Measurements from ENCODE around the gene MPRIP.

The MPRIP gene

DNA sequence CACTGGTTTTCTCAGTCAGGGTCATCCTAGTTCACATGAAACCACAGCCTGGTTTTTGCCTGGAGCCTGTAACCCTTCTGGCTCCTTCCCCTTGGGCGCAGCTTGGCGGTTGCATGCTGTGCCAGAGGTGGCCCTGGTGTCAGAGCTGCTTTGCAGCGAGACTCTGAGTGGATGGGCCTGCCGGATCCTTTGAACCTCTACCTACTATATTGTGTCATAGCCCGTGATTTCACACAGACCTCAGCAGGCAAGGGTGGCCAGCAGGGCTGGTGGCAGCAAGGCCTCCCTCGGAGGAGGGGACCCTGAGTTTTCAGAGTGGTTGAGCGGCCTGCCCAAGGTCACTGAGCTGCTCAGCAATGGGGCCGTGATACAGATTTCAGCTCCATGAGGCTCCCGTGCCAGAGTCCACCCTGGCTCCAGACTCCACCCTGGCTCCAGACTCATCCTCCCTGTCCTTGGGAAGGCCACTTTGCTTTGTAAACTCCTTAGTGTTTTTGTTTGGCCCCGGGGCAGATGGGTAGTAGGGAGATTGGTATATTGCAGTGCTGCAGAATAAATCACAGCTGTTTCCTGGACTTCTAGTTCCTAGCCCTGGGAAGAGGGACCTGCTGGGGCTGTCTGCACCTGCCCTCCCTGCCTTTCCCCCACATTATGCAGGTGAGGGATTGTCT, 9.7 kb downstream of the MPRIP start:
- DNase-seq = no peak

DNA sequence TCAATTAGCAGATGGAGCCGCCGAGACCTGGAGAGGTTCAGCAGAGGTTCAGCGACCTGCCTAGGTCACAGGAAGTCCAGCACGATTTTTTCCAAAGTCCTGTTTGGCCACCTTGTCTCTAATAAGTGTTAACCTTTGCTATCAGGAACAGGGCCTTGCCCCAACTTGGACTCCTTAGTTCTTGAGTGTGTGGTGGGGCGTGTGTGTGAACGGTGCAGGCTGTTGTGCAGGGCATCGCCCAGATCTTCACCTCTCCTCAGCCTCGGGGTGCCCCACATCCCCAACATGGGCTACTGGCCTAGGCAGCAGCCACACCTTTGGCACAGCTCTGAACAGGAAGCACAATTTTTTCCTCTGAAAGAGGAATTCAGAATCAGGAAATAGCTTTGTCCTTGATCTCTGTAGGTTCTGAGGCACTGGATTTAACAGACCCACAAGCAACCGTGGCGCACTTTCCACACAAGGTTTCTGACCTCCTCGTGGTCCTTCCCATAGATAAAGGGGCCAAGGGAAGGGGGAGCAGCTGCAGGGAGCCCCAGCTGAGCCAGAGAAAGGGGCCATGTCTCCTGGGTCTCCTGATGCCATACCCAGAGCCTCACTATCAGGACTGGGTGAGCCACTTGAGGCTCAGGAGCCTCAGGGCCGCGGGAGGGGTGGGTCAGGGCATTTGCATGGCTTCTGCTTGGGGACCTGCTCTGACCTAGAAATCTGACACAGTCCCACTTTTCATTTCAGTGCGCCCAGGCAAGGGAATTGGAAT, 10.4 kb downstream of the MPRIP start:
- no peak for DNase-seq

DNA sequence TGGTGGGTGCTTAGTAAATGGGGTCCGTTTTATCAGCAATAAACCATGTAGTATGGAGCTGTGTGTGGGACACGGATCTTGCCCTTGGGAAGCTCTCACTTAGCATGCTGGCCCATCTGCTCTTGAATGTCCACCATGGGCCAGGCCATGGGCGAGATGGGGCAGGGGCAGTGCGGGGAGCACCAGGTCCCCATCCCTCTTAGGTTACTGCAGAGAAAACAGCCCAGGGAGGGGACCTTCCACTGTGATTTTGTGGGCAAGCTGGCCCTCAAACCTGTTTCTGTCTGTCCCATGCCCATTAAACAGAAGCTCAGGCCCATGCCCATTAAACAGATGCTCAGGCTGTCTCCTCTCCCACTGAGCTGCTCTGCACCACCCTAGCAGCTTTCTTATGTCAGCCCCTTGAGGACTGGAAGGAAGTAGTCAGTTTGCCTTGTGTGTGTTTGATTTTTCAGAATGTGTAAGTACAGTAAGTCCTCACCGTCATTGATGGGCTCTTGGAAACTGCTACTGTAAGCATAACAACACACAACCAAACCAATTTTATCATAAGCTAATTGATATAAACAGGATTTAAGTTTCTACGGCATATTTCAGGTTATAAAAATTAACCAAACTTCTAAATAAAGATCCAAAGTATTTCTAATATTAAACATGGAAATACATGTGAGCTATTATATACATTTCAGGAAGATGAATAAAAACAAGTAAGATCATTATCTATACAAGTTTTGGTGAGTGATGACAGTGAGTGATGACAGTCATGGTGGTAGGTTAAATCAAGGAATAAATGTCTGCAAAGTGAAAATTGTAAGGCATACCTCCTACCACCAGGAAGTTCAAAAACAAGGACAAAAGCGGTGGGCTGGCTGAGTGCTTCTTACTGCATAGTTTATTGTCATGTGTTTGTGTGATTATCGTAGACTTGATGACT, 11.5 kb downstream of the MPRIP start:
- DNase-seq = no peak

DNA sequence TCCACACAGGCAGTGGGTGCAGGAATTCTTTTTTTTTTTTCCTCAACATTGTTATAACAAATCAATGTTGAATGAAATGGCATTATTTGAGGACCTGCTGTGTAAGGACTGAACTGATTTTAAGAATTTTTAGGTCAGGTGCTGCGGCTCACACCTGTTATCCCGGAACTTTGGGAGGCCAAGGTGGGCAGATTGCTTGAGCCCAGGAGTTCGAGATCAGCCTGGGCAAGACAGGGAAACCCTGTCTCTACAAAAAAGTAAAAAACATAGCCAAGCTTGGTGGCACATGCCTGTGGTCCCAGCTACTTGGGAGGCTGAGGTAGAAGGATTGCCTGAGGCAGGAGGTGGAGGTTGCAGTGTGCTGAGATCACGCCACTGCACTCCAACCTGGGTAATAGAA, 12.4 kb downstream of the MPRIP start:
- DNase-seq = no peak

DNA sequence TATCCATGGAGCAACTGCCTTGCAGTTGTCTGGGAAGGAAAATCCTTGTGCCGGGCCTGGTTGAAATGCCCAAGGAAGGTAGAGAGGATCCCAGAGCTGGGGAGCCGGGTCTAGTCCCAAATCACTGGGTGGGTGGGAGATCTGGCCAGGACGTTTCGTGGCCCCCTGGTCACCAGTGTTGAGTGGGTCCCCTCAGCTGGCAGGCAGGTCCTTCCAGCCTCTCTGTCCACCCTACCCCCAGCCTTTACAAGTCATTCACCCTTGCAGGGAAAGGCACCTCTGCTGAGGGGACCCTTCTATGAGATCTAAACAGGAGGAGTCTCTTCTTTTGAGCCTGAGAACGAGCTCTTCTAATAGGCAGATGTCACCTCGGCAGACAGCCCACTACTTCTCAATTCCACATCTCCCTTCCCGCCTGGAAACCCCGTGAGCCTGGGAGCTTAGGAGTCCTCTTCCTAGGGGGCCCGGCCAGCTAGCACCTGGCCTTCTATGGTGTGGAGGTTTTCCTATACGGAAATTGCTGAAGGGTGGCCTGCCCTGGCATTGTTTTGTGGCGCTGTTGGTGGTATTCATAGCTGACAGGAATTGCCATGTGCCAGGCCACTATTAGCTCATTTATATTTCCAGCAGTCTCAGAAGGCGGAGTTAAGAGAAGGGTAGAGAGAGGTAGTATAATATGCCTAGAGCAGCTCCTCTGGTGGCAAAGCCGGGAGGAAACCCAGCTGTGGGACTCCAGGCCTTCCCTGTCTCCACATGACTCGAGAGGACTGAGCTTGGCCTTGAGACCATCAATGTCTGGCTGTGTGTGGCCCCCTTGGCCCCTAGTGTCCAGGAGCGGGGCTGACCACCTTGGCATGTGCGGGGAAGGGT, 13.3 kb downstream of the MPRIP start:
- no peak for DNase-seq

DNA sequence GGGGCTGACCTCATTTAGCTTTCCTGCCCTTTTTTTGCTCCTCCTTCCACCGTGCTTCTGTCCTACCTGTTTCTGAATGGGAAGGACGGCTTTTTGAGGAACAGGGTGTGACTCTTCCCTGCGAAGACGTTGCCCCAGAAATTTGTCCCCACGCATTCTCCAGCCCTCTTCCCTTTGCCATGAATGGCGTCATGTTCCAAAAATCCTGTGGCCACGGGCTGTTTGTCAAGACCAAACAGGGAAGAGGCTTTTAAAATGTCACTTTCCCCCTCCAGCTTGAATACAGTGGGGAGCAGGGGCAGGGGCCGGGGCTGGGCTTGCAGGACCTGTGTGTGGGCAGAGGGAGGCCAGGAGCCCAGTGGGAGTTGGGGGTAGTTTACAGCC, 13.9 kb downstream of the MPRIP start:
- DNase-seq = no peak

DNA sequence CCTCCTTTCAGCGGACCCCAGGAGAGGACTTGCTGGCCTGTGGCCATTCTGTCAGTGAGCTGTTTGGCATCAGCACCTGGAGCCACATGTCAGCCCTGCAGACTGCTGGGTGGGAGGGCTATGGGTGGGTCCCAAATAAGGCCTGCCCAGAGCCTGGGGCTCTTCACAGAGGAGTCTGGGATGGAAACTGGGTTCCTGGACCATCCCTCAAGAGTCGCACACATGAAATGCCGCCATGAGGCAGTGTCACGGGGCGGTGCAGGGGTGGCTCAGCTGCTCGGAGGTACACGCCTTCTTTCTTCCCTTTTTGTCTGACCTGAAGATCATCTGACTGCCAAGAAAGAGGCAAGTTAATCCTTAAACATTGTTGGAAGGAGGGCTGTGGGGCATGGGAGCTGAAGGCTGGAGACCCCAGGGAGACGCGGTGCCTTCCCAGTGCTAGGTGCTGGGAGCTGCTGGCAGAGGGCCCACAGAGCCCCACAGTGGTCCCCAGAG, 14.8 kb downstream of the MPRIP start:
- DNase-seq = no peak

DNA sequence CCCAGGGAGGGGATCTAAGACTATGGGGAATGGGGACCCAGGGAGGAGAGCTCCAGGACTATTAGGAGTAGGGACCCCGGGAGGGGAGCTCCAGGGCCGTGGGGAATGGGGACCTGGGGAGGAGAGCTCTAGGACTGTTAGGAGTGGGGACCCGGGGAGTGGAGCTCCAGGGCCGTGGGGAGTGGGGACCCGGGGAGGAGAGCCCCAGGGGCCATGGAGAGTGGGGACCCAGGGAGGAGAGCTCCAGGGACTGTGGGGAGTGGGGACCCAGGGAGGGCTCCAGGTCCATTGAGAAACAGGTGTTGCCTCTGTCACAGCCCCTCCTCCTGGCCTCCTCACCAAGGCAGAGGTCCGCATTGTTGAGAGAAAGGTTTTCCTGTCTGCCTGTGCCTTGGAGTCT, 16.0 kb downstream of the MPRIP start:
- no peak for DNase-seq

DNA sequence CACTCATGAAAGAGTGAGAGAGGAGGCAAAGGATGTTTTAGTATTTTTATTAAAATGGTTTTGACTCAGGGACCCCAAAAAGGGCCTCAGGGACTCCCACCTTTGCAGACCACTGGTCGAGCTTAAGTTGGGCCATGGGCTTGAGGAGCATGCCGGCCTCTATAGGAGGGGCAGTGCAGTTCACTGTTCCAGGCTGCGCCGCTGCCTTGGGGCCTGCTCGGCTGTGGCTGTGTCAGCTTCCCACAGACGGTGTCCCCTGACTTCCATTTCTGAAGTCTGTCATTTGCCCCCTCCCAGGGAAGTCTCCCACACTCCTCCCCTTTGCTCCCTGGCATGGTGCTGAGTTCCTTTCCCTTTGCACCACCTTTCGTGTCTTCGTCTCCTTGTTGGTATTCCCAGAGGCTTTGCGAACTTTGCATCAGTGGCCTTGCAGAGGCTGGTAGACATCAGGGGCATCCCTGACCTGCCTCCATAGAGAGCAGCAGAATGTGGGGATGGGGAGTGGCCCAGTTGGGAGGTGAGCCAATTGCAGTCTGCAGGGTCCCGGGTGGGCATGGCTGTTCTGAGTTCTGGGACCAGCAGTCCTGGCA, 17.1 kb downstream of the MPRIP start:
- no peak for DNase-seq

DNA sequence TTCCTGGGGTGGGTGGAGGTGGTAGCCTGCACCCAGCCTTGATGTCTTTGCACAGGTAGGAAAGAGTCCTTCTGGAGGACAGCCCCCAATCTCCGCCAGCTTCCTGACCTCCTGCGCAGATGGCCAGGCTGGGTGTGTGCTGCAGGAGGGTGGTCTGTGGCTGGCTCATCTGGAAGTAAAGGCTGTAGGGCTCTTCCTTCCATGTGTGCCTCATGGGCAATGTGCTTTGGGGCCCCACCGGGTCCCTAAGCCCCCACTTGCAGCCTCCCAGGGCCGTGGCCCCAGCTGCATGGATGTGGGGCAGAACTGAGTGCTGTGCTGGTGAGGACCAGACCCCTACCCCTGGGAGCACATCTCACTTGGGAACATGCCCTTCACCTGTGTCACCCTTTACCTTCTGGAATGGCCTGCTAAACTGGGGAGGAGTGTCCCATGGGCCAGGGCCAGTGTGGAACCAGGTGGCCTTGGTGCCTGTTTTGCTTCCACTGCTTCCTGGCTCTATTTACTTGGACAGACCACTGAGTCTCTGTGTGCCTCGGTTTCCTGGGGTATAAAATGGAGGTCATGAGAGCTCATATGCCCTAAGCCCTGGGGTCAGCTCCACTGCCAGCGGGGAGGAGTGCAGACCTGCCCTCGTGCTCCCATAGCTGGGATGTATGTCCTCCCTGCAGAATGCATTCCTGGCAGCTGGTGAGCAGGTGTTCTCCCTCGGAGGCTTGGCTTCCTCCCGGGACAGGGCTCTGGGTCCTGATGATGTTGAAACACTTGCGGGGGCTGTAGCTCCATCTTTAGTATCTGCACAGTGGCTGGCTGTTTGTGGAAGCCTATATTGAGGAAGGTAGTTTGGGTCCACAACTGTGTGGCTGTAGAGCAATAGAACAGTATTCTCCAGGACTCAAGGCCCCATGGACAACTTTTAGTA, 18.0 kb downstream of the MPRIP start:
- no peak for DNase-seq

DNA sequence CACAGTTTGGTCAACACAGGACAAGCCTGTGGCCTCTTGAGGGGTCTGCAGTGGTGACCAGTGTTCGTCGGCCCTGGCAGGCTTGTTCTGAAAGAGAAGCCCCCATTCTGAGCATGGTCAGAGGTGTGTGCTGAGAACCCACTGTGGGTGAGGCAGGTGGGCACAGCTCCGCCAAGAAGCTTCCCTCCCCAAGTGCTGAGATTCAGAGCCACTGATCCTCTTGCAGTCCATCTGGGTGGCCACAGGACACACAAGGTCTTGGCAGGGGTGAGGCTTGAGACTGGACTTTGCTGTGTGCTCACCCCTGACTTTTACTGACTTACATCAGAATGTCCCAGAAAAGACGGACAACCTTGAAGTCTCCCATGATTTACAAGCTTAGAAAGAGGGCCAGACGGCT, 18.7 kb downstream of the MPRIP start:
- DNase-seq = no peak

DNA sequence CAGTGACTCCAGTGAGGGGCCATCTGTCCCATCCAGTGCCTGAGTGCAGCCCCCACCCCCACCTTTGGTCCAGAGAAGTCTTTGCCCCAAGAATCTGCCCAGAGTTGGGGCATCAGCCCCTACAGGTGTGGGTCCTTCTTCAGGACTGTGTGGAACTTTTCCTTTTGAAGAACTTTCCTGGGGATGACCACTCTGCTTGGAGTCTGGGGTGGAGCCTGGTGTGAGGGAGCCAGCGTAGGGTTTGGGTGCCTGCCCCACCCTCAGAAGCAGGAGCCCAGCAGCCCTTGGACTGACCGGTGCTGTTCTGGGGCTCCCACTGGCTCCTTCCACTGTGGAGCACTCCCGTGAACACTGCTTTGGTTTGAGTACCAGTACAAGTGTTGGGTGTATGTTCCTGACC, 19.3 kb downstream of the MPRIP start:
- no peak for DNase-seq

DNA sequence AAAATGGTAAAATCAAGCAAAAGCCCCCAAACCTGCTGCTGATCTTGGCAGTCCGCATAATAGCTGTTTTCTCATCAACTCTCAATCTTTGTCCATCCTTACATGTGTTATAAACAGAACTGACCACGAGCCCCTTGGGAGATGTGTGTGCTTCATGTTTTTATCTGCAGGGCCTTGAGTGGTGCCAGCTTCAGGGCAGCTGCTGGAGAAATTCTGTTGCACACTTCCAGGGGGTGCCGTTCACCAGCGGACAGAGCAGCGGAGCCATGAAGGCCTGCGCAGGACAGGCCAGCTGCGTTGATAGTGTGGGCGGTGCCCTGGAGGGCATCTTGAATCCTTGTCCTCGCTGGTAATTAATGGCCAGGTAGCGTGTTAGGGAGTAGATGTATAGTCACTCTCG, 20.1 kb downstream of the MPRIP start:
- DNase-seq = no peak

DNA sequence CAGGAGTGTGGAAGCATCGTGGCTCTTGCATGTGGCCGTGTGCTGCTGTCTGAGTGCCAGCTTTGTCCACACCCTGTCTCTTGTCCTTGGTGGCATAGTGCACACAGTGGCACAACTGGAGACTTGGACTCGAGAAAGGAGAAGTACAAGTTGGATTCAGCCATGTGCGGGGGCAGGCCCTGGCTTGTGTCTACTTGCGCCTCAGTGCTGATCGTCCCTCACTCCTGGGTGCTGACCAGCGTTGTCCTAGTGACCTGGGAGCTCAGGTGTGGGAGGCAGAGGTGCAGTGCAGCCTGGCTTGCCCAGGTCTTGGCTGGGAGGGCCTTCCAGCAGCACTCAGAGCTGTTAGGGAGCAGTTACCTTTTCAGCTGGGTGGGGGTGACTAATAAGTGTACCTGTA, 20.6 kb downstream of the MPRIP start:
- no peak for DNase-seq

DNA sequence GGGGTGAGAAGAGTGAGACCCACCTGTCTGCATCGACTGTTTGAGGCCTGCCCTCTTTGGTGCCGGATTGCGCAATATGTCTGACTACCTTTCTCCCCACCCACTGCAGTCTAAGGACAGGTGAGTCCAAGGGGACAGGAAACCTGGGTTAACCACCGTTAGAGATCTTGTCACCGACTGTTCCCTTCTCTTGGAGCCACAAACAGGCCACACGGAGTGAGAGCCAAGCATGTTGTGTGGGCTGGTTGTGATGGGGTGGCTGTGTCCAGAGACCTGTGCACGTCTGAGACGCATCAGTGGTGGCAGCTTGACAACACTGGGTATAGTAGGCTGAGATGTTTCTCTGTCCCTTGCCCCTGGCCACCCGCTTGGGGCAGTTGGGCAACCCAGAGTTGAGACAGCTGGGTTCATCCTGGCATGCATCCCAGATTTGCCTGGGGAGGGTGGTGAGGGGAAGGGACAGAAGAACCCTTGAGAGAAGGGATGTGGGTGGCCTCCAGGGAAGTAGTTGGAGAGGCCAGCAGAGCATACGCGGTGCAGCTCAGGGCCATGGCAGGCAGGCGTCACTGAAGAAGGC, 21.4 kb downstream of the MPRIP start:
- DNase-seq = no peak

DNA sequence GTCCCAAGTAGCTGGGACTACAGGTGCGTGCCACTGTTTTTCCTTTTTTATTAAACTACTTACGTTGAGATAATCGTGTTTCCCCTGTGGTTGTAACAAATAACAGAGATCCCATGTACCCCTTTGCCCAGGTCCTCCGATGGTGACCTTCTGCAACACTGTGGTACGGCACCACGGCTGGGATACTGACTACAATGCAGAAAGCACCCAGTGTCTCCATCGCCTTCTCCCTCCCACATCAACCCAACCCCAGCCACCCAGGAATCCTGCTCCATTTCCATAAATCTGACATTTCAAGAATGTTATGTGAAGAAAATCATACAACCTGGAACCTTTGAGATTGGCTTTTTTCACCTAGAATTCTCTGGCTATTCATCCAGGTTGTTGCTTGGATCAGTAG, 22.1 kb downstream of the MPRIP start:
- DNase-seq = no peak

DNA sequence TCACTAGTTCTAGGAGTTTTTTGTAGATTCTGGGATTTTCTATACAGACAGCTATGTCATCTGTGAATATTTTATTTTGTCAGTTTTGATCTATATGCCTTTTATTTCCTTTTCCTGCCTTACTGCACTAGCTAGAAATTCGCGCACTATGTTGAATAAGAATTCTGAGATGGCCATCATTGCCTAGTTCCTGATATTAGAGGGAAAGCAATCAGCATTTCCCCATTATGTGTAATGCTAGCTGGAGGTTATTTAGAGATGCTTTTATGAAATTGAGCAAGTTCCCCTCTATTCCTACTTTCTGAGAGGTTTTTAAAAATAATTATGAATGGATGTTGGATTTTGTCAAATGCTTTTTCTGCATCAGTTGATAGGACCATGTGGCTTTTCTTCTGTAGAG, 23.8 kb downstream of the MPRIP start:
- DNase-seq = no peak

DNA sequence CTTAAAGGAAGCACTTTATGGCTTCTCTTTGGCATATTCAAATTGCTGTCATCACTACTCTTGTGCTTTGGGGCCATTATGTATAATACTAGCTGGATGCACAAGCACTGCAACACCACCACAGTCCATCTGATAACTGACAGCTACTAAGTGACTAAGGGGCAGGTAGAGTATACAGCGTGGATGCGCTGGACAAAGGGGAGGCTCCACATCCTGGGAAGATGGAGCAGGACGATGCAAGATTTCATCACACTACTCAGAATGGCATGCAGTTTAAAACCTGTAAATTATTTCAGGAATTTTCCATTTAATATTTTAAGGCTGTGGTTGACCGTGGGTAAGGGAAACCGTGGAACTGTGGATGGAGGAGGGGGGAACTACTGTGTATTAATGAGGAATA, 25.0 kb downstream of the MPRIP start:
- no peak for DNase-seq

DNA sequence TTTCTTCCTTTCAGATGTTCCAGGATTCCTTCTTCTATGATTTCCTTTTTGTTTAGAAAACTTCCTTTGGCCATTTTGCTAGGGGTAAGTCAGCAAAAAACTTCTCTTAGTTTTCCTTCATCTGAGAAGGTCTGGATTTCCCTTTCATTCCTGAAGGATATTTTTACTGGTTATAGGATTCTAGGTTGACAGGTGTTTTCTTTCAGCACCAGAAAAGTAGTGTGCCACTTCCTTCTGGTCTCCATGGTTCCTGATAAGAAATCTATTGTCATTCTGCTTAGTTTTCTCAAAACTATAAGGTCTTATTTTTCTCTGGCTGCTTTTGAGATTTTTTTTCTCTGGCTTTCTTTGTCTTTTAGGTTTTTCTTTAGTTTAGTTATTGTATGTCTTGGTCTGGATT, 27.6 kb downstream of the MPRIP start:
- DNase-seq = no peak

DNA sequence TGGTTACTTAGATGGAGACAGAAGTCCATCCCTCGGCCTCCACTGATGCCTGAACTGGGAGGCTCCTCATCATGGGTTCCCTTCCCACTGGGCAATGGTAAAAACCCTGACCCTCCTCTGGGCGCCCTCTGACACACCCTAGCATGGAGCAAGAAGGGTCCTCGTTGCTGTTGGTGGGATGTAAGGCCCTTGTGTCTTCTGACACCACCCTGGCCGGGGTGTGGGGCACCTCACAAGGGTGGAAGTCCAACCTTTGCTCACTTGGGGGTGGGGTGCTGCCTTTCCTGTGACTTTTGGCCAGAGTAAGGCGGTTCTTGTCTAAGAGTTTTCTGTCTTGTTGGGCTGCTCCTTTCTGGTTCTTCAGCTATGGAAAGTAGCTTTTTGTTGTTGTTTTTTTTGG, 28.7 kb downstream of the MPRIP start:
- DNase-seq = no peak

Data from right kidney (tissue), 1 donor.